ENCODE measurements around the gene CRACR2B.
A peak's percentile ranks its signal among the peaks of the same experiment; 100 is the strongest.

CRACR2B gene

DNA sequence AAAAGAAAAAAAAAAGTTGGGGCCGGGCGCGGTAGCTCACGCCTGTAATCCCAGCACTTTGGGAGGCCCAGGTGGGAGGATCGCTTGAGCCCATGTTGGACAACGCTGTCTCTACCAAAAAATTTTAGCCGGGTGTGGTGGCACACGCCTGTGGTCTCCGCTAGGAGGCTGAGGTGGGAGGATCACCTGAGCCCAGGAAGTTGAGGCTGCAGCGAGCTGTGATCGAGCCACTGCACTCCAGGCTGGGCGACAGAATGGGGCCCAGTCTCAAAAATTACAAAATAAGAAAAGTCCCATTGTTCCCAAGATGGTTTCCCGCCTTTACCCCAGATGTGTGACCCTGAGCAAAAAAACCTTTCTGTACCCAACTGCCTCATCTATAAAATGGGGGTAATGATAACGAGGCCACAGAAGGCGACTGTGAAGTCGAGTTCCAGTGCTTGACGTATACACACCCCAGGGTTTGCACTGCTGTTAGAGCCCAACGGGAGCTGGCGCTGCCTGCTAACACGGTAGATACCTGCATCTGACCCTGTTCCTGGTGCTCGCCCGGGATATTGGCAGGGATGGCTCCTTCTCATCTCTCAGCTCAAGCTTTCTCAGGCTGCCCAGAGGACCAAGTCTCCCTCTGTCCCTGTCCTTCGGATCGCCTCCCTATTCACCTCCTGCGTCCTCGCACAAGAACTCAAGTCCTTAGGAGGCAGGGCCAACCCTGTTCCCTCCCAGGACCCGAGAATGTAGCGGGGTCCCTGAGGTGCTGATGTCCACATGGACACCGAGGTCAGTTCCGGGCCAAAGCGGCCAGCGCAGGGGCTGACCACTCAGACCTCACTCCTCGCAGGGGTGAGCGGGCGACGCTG is 19.1 kb upstream of the CRACR2B start:
- Histone ChIP-seq H3K27ac (peak overlapping the region; percentile 83 to 100 (median 98)), H3K4me3 (peak overlapping the region; percentile 84 to 99 (median 96))

- H3K27ac ChIP-seq = peak within 1 kb of the TSS; percentile 83 to 100 (median 98)
- peak within 1 kb of the TSS; percentile 84 to 99 (median 96) for H3K4me3 ChIP-seq
These were observed 18.3 kb upstream of the CRACR2B start, which contains the start of gene RPLP2 for GRCh38 chr11:809287-810039. Gene RPLP2 (plus strand): TSS chr11:809967. CDS start chr11:810235, 268 bp downstream.

DNA sequence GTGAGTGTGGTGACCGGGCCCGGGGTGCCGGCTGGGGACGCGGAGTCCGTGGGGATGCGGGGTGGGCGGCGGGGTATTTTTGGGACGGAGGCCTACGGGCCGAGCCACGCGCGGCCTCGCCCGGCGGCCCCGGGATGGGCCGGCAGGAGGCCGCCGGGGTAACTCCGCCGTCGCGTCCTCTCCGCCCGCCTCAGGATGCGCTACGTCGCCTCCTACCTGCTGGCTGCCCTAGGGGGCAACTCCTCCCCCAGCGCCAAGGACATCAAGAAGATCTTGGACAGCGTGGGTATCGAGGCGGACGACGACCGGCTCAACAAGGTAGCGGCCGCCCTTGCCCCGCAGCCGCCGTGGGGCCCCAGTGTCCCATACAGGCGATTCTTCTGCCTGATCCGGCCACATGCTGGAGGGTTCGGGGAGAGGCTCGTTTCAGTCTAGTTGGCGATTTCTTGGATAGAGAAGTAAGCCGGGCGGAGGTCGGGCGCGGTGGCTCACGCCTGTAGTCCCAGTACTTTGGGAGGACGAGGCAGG is 17.6 kb upstream of the CRACR2B start:
- H3K4me3 ChIP-seq = peak overlapping the region; percentile 84 to 99 (median 96)

DNA sequence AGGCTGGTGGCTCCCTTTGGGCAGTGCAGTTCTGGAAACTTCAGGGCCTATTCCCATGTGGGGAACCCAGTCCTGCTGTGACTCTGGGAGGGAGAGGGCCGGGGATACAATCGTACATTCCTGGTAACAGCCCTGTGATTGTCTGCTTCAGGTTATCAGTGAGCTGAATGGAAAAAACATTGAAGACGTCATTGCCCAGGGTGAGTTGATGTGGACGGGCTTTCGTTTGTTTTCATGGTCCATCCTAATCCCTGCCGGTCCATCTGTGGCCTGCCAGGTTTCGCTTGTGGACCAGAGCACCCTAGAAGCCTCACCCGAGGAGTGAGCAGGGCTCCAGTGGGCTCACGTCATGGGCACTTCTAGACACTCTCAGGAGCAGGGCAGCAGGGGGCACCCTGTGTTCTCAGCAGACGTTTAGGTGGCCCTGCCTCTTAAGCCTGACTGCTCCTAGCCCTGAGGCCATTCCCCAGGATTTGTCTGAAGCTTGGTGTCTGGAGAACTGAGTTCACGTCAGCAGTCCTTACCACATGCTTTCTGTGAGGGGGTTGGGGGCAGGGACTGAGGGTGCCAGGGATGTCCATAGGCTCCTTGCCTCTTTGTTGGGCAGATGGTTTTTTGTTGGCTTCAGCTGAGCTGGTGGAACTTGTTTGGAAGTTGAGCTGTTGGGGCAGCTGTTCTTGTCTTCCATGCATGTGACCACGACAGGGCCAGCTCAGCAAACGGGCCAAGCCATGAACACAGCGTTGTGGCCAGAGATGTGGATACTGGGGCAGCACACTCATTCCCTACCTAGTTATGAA is 16.1 kb upstream of the CRACR2B start:
- Histone ChIP-seq H3K27ac (peak overlapping the region in 8 of 21 experiments; percentile 2 to 100 (median 95)), H3K4me3 (peak overlapping the region in 2 of 7 experiments; percentile 84 to 95)

More for the DNA sequence above, 17.6 kb upstream of the CRACR2B start:
- H3K27ac ChIP-seq = peak overlapping the region; percentile 37 to 100 (median 98)

- H3K4me3 ChIP-seq = no peak overlapping the region
- H3K27ac ChIP-seq = peak overlapping the region in 2 of 21 experiments; percentile 34 to 98
These were observed 15.3 kb upstream of the CRACR2B start for GRCh38 chr11:812390-812789.

GRCh38 chr11:813072-813455 is 14.7 kb upstream of the CRACR2B start:
- H3K27ac ChIP-seq = peak overlapping the region in 1 of 21 experiments; percentile 13
- no peak overlapping the region for H3K4me3 ChIP-seq

GRCh38 chr11:813456-814096 is 14.1 kb upstream of the CRACR2B start:
- no peak overlapping the region for H3K4me3 ChIP-seq
- H3K27ac ChIP-seq = peak overlapping the region in 1 of 21 experiments; percentile 13

DNA sequence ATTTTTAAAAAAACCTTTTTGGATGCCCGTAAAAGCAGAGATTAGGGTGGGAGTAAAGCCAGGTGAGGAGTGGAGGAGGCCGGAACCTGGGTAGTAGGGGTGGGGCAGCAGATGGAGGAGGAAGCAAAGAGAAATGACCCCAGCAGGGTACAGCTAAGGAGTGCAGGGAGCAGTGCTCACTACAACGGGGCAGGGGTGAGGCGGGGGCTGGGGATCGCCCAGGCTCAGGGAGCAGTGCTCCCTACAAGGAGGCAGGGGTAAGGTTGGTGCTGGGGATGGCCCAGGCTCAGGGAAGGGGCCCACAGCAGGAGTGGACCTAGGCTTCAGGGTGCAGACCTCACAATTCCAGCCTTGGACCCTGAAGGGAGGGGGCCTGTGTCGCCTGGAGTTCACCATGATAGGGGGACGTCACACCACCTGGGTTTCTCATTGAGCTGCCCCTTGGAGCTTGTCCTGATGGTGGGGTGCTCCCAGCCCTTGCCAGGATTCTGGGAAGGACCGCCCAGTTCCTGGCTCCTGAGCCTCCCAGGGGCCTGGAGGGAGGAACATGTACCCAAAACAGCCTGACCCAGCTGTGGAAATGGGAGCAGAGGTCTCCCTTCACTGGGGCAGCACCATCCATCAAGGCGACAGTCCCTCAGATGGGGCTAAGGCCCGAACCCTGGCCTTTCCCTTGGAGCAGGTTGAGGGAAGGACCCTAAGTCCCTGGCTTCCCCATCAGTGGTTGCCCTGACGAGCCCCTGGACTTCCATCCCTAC is 11.9 kb upstream of the CRACR2B start:
- Histone ChIP-seq H3K27ac (no peak overlapping the region), H3K4me3 (no peak overlapping the region)

GRCh38 chr11:816433-816779 is 11.3 kb upstream of the CRACR2B start:
- no peak overlapping the region for H3K4me3 ChIP-seq

GRCh38 chr11:818396-819128 is 9.2 kb upstream of the CRACR2B start, which contains the start of gene PNPLA2:
Gene PNPLA2 (plus strand): TSS chr11:818914. CDS start chr11:819719, 805 bp downstream.
- Histone ChIP-seq H3K27ac (peak within 1 kb of the TSS; percentile 65 to 98 (median 94)), H3K4me3 (peak within 1 kb of the TSS; percentile 60 to 99 (median 87))

More at GRCh38 chr11:816433-816779, 11.3 kb upstream of the CRACR2B start:
- H3K27ac ChIP-seq = no peak overlapping the region

DNA sequence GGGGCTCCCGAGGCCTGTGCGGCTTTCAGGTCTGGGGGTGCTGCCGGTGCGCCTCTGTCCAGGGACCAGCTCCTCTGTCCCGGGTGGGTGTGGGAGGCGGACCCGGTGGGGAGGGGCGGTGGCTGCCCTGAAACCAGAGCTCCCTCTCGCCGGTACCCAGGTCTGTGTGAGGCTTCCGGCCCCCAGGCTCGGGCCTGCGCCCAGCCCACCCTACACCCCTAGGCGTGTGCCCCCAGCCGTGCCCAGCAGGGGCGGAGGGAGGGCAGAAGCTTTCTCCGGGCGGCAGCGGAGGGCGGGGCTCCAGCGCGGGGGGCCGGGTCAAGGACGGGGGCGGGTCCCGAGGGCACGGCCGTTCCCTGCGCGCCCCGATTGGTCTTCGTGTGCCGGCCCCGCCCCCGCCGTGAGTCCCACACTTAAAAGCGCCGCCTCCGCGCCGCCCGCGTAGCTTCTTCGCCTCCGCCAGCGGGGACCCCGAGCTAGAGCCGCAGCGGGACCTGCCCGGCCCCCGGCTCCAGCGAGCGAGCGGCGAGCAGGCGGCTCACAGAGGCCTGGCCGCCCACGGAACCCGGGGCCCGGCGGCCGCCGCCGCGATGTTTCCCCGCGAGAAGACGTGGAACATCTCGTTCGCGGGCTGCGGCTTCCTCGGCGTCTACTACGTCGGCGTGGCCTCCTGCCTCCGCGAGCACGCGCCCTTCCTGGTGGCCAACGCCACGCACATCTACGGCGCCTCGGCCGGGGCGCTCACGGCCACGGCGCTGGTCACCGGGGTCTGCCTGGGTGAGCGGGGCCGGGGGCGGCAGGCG is 8.4 kb upstream of the CRACR2B start:
- Histone ChIP-seq H3K27ac (peak overlapping the region; percentile 65 to 98 (median 94)), H3K4me3 (peak overlapping the region; percentile 60 to 99 (median 87))

GRCh38 chr11:819943-820649 is 7.6 kb upstream of the CRACR2B start:
- peak overlapping the region; percentile 65 to 98 (median 94) for H3K27ac ChIP-seq
- peak overlapping the region; percentile 60 to 99 (median 87) for H3K4me3 ChIP-seq

DNA sequence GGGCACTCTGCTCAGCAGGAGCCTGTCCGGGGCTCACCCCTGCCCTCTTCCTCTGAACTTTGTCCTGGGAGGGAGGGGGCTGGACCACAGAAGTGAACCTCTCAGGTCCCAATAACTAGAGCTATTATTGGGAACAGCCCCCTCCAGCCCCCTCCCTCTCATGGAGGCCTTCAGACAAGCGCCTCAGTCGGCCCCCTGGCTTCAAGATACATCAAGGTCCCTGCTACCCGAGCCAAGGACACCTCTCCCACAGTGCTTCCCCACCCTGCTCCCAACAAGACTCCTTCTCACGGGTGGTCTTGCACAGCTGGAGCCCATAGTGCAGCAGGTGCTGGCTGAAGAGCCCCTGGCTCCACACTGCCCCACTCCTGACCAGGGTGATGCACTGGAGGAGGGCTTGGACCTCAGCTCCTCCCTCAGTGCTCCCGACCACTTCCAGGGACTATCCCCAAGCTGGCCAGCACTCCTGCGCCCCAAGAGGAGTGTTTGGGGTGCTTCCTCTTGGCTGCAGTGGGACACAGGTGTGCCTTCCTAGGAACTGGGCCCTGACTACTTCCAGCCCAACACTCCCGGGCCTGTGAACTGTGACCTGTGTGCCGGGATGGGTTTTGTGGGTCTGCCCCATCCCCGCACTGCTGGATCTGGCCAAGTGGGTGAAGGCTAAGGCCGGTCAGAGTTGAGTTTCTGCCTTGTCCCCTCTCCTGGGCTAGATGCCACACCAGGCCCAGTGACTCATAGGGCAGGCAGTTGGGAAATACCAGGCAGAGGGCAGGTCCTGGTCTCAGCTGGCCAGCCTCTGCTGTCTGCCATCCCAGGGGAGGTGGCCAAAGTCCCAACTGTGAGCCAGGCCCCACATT is 6.8 kb upstream of the CRACR2B start:
- Histone ChIP-seq H3K4me3 (peak overlapping the region; percentile 60 to 99 (median 87)), H3K27ac (peak overlapping the region in 18 of 21 experiments; percentile 81 to 98 (median 94))

DNA sequence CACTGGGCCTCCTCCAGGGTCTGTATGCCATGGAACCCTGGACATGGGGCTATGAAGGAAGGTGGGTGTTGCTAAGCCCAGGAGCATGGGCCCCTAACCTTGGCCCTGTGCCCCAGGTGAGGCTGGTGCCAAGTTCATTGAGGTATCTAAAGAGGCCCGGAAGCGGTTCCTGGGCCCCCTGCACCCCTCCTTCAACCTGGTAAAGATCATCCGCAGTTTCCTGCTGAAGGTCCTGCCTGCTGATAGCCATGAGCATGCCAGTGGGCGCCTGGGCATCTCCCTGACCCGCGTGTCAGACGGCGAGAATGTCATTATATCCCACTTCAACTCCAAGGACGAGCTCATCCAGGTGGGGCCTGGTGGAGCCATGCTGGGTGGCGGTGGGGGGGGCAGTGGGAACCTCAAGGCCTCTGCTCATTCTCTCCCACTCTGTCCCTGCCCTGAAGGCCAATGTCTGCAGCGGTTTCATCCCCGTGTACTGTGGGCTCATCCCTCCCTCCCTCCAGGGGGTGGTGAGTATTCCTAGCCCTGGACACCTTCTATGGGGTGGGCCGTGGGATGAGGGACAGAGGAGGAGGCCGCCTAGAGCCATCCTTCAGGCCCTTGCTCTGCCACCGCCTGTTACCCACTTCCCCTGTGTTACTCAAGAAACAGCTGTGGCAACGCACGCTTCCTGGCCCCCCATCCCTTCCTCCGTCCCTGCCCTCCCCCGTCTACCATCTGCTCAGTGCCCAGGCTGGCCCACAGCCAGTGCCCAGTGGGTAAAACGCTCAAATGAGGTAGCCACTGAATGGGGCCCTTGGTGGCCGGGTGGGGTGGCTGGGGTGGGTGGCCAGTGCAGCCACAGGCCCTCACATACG is 6.0 kb upstream of the CRACR2B start:
- Histone ChIP-seq H3K27ac (peak overlapping the region in 12 of 21 experiments; percentile 18 to 96 (median 84)), H3K4me3 (peak overlapping the region in 2 of 7 experiments; percentile 95 to 99)
